Measurements from ENCODE around the gene ALKAL2.

ALKAL2 gene

GRCh38 chr2:278312-278926, 9.5 kb downstream of the ALKAL2 start:
- H3K4me3 ChIP-seq (ENCODE audit: low read depth, low read length) = no peak overlapping the region
- ChIA-PET POLR2A (no interaction called here), CTCF (interaction anchor here (1.2 to 1.5 kb wide), 2 partner anchors 11 to 31 kb away, joined by 4 to 6 read pairs; no protein-coding TSS in a partner anchor)
- TF ChIP-seq CTCF (IDR thresholded peaks at IDR 0.05; ENCODE audit: insufficient read depth, low read length, missing control alignments) = no peak
- no peak for DNase-seq (ENCODE audit: low read depth, low spot score)

GRCh38 chr2:275466-275865, 12.4 kb downstream of the ALKAL2 start:
- DNase-seq (ENCODE audit: low read depth, low spot score) = no peak
- H3K4me3 ChIP-seq (ENCODE audit: low read depth, low read length) = no peak overlapping the region
- CTCF ChIA-PET = no interaction called here
- POLR2A ChIA-PET = no interaction called here
- no peak for TF ChIP-seq CTCF (IDR thresholded peaks at IDR 0.05; ENCODE audit: insufficient read depth, low read length, missing control alignments)

- H3K4me3 ChIP-seq (ENCODE audit: low read depth, low read length) = no peak overlapping the region
- ChIA-PET POLR2A (no interaction called here), CTCF (interaction anchor here (0.9 to 2.2 kb wide), 3 partner anchors 11 to 25 kb away, joined by 3 to 5 read pairs (median 3); no protein-coding TSS in a partner anchor)
- no peak for TF ChIP-seq CTCF (IDR thresholded peaks at IDR 0.05; ENCODE audit: insufficient read depth, low read length, missing control alignments)
- no peak for DNase-seq (ENCODE audit: low read depth, low spot score)
These were observed 13.4 kb downstream of the ALKAL2 start for GRCh38 chr2:274503-274902.

GRCh38 chr2:273333-273732, 14.6 kb downstream of the ALKAL2 start:
- POLR2A ChIA-PET = no interaction called here
- H3K4me3 ChIP-seq (ENCODE audit: low read depth, low read length) = no peak overlapping the region
- CTCF ChIA-PET = interaction anchor here (1.6 to 2.2 kb wide), 2 partner anchors 16 to 23 kb away, joined by 3 to 5 read pairs; no protein-coding TSS in a partner anchor
- TF ChIP-seq CTCF (IDR thresholded peaks at IDR 0.05; ENCODE audit: insufficient read depth, low read length, missing control alignments) = no peak
- no peak for DNase-seq (ENCODE audit: low read depth, low spot score)

GRCh38 chr2:271917-272316, 16.0 kb downstream of the ALKAL2 start:
- no peak for DNase-seq (ENCODE audit: low read depth, low spot score)
- CTCF ChIA-PET = interaction anchor here (0.9 to 1.2 kb wide), 3 partner anchors 12 to 22 kb away, joined by 3 read pairs; no protein-coding TSS in a partner anchor
- POLR2A ChIA-PET = no interaction called here
- no peak for TF ChIP-seq CTCF (IDR thresholded peaks at IDR 0.05; ENCODE audit: insufficient read depth, low read length, missing control alignments)
- H3K4me3 ChIP-seq (ENCODE audit: low read depth, low read length) = no peak overlapping the region

- ChIA-PET CTCF (interaction anchor here (1.0 to 1.3 kb wide), 3 partner anchors 13 to 21 kb away, joined by 3 read pairs; no protein-coding TSS in a partner anchor), POLR2A (no interaction called here)
- no peak overlapping the region for H3K4me3 ChIP-seq (ENCODE audit: low read depth, low read length)
- DNase-seq (ENCODE audit: low read depth, low spot score) = no peak
- no peak for TF ChIP-seq CTCF (IDR thresholded peaks at IDR 0.05; ENCODE audit: insufficient read depth, low read length, missing control alignments)
These were observed 17.0 kb downstream of the ALKAL2 start for GRCh38 chr2:270861-271260.
